GM23338 (cell line): ENCODE results near the gene CCDC178. TPM values are rescaled to one million over a fixed set of nuclear protein-coding genes. Genes with fewer than 3 reads are reported as not detected.

Experiments used
- ATAC-seq: fragments of 200-7000 bp; cut with Tn5 transposase; 3 replicates; pipeline ENCODE4 v1.9.1; 2020
- DNase-seq: peaks from one replicate; pipeline ENCODE4 v3.0.0-alpha.2; 2015; ENCODE audit warnings: low spot score
- H2AFZ ChIP-seq: fragments of 200-600 bp; sonication (generic); 2 replicates; pipeline ENCODE4 v1.8.0; 2016; ENCODE audit warnings: antibody characterized with exemption, mild to moderate bottlenecking, moderate library complexity
- H3F3A ChIP-seq: fragments of 200-600 bp; sonication (generic); replicated peaks from 2 replicates; pipeline ENCODE4 v1.8.0; 2017; ENCODE audit warnings: antibody characterized with exemption, mixed run types, low read depth
- H3K27ac ChIP-seq: fragments of 200-600 bp; sonication (generic); 2 replicates; pipeline ENCODE4 v1.6.1; 2016; ENCODE audit warnings: low read depth
- H3K27me3 ChIP-seq: fragments of 200-600 bp; sonication (generic); 2 replicates; pipeline ENCODE4 v1.8.0; 2016; ENCODE audit warnings: mild to moderate bottlenecking, mixed run types, moderate library complexity; ENCODE audit not compliant: insufficient read depth
- H3K36me3 ChIP-seq: fragments of 200-600 bp; sonication (generic); 2 replicates; pipeline ENCODE4 v1.8.0; 2016; ENCODE audit warnings: mild to moderate bottlenecking; ENCODE audit not compliant: insufficient read depth
- H3K4me1 ChIP-seq: fragments of 200-600 bp; sonication (generic); 2 replicates; pipeline ENCODE4 v1.8.0; 2016; ENCODE audit warnings: mild to moderate bottlenecking, moderate library complexity; ENCODE audit not compliant: insufficient read depth
- H3K4me2 ChIP-seq: fragments of 200-600 bp; sonication (generic); 2 replicates; pipeline ENCODE4 v1.7.1; 2017; ENCODE audit warnings: mixed run types
- H3K4me3 ChIP-seq: fragments of 200-600 bp; sonication (generic); 2 replicates; pipeline ENCODE4 v1.6.1; 2016; ENCODE audit warnings: mixed run types
- H3K79me2 ChIP-seq: fragments of 200-600 bp; sonication (generic); replicated peaks from 2 replicates; pipeline ENCODE4 v1.8.0; 2017; ENCODE audit warnings: mild to moderate bottlenecking; ENCODE audit not compliant: insufficient read depth
- H3K9me2 ChIP-seq: fragments of 200-600 bp; sonication (generic); 2 replicates; pipeline ENCODE4 v1.8.0; 2017; ENCODE audit not compliant: insufficient read depth
- H4K20me1 ChIP-seq: fragments of 200-600 bp; sonication (generic); replicated peaks from 2 replicates; pipeline ENCODE4 v1.8.0; 2017; ENCODE audit warnings: mild to moderate bottlenecking; ENCODE audit not compliant: insufficient read depth
- H3K27ac Mint-ChIP-seq: 2 replicates; pipeline ENCODE4 v1.8.0; 2020; ENCODE audit warnings: inconsistent platforms, mild to moderate bottlenecking, moderate library complexity, mixed read lengths
- H3K27me3 Mint-ChIP-seq: 3 replicates; pipeline ENCODE4 v1.8.0; 2022; ENCODE audit warnings: low read depth, mild to moderate bottlenecking, moderate library complexity, mixed read lengths, inconsistent platforms; ENCODE audit not compliant: insufficient read depth, poor library complexity
- H3K36me3 Mint-ChIP-seq: 3 replicates; pipeline ENCODE4 v1.8.0; 2021; ENCODE audit warnings: low read depth, mild to moderate bottlenecking, inconsistent platforms, moderate library complexity, mixed read lengths
- H3K4me1 Mint-ChIP-seq: 3 replicates; pipeline ENCODE4 v1.8.0; 2020; ENCODE audit warnings: mild to moderate bottlenecking, inconsistent platforms, mixed read lengths
- H3K4me3 Mint-ChIP-seq: 3 replicates; pipeline ENCODE4 v1.8.0; 2021; ENCODE audit warnings: moderate library complexity, mild to moderate bottlenecking, inconsistent platforms, mixed read lengths
- H3K9me3 Mint-ChIP-seq: 3 replicates; pipeline ENCODE4 v1.8.0; 2020; ENCODE audit warnings: moderate library complexity, mild to moderate bottlenecking, inconsistent platforms, mixed read lengths
- CTCF ChIP-seq, 2 experiments: fragments of 200-600 bp in 1 of 2; sonication (generic) in 1 of 2; conservative IDR thresholded peaks; 2 replicates each; pipeline versions ENCODE4 v1.5.1 to v1.6.1; 2016 to 2017; ENCODE audit warnings: antibody characterized with exemption in 2 of 2, low read depth in 2 of 2, mild to moderate bottlenecking in 2 of 2, moderate library complexity in 1 of 2
- EZH2 ChIP-seq: fragments of 200-600 bp; sonication (generic); IDR thresholded peaks from one replicate; pipeline ENCODE4 v1.8.0; 2017; ENCODE audit warnings: antibody characterized with exemption, mild to moderate bottlenecking, low read depth; ENCODE audit not compliant: unreplicated experiment
- JUNB ChIP-seq: IDR thresholded peaks from one replicate; pipeline ENCODE4 v1.6.1; 2016; ENCODE audit warnings: antibody characterized with exemption; ENCODE audit not compliant: unreplicated experiment
- STAT1 ChIP-seq: IDR thresholded peaks from one replicate; pipeline ENCODE4 v1.6.1; 2016; ENCODE audit warnings: antibody characterized with exemption; ENCODE audit not compliant: unreplicated experiment
- ZNF462 ChIP-seq: fragments of 250-450 bp; sonication (Bioruptor Pico); IDR thresholded peaks from 2 replicates; pipeline ENCODE4 v1.5.0; 2020; ENCODE audit warnings: mild to moderate bottlenecking, moderate library complexity
- polyA plus RNA-seq: library from polyadenylated mRNA; unstranded; fragments of >200 nt; fragmentation: Nextera tagmentation; extraction: Ambion mirVana; gene quantifications from 2 replicates; pipeline ENCODE4 v1.2.1, GENCODE V29; 2016
- total RNA-seq: library from RNA; depleted of rRNA; stranded (reverse); fragments of >200 nt; shearing (Covaris generic); gene quantifications from 2 replicates; pipeline ENCODE4 v1.2.3, GENCODE V29; 2014

The CCDC178 gene
- total and polyA plus RNA-seq, 2 experiments from 2014 or later, result 0.17 to 0.24 TPM

DNA sequence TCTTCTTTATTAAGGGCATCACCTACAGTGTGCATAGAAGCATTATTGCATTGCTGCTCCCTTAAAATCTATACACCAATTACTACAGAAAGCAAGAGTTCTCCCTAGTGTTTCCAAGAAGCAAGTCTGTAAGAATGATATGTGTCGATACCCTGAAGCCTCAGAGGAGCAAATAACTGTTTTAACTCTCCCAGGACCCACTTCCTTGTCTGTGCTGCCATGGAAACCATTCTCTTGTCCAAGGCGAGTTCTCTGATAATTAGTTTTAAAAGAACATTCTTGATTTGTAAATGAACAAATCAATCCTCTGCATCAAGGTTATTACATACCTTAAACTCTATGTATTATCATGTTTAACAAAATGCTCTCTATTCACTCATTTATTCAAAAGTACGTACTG lies 340.9 kb downstream of the CCDC178 start (continued):
- TF ChIP-seq ZNF462 (CRISPR knock-in tag), result no peak
- no peak for TF ChIP-seq STAT1
- no peak for TF ChIP-seq EZH2
- no peak for TF ChIP-seq JUNB
- TF ChIP-seq CTCF (conservative IDR thresholded peaks at IDR 0.05; ENCODE audit: low read depth in 2 of 2), result no peak

DNA sequence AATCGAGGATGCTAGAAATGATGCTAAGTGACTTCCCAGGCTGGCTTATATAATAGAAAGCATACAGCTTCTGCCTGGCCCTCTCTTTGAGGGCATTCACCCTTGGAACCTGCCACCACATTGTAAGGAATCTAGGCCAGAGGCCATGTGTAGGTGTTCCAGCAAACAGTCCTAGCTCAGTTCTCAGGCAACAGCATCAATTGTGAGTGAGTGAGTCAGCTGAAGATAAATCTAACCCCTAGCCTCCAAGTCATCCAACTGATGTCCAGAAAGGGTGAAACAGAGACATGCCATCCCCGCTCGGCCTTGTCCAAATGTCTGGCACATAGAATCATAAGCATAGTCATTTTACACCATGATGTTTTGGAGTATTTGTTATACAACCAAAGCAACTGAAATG lies 343.4 kb downstream of the CCDC178 start:
- H3K4me3 Mint-ChIP-seq, result no peak overlapping the region
- Histone ChIP-seq H4K20me1 (no peaks in the 10 kb centered on the region), H3K4me3 (no peak overlapping the region), H3F3A (no peaks in the 10 kb centered on the region), H3K27ac (no peak overlapping the region), H3K4me2 (no peak overlapping the region), H3K36me3 (no peaks in the 10 kb centered on the region), H3K79me2 (no peaks in the 10 kb centered on the region), H3K27me3 (no peaks in the 10 kb centered on the region), H3K9me2 (no peaks in the 10 kb centered on the region), H2AFZ (no peak overlapping the region), H3K4me1 (no peaks in the 10 kb centered on the region)
- no peaks in the 10 kb centered on the region for H3K27me3 Mint-ChIP-seq
- no peaks in the 10 kb centered on the region for H3K36me3 Mint-ChIP-seq
- DNase-seq (no peak), ATAC-seq (no peak)
- H3K27ac Mint-ChIP-seq, result no peak overlapping the region
- H3K4me1 Mint-ChIP-seq, result no peaks in the 10 kb centered on the region
- H3K9me3 Mint-ChIP-seq, result no peaks in the 10 kb centered on the region
- no peak for TF ChIP-seq ZNF462 (CRISPR knock-in tag)
